ENCODE results near the gene CPNE2. TPM values are rescaled to one million over a fixed set of nuclear protein-coding genes. Genes with fewer than 3 reads are reported as not detected.

Gene CPNE2
- total and polyA plus RNA-seq, 9 donors: 12.3 to 32.3 (median 18.1) TPM

DNA sequence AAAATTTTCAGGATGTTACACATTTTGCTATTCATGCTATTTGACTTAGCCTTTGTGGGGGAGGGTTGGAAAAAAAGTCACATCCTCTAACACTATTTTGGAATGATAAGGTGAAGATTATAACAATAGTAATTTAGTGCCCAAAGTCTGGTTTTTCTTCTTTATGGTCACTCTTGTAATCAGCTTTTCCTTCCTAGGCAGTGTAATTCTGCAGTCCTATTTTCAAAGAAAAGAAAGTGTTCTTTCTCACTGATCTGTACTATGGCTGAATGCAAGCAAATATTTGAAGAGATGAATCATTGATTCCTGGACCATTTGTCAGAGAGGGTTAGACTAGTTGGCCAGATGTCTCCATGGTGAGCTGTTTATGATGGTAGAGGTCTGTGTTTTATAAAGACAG, 102.1 kb downstream of the CPNE2 start:
- DNase-seq: no peak
- no peaks in the 10 kb centered on the region for H3K9me3 ChIP-seq
- no peaks in the 10 kb centered on the region for H3K27me3 ChIP-seq
- TF ChIP-seq EP300 (IDR thresholded peaks at IDR 0.05) (no peak), POLR2A (IDR thresholded peaks at IDR 0.05) (no peak)
- TF ChIP-seq, protein P1, sequence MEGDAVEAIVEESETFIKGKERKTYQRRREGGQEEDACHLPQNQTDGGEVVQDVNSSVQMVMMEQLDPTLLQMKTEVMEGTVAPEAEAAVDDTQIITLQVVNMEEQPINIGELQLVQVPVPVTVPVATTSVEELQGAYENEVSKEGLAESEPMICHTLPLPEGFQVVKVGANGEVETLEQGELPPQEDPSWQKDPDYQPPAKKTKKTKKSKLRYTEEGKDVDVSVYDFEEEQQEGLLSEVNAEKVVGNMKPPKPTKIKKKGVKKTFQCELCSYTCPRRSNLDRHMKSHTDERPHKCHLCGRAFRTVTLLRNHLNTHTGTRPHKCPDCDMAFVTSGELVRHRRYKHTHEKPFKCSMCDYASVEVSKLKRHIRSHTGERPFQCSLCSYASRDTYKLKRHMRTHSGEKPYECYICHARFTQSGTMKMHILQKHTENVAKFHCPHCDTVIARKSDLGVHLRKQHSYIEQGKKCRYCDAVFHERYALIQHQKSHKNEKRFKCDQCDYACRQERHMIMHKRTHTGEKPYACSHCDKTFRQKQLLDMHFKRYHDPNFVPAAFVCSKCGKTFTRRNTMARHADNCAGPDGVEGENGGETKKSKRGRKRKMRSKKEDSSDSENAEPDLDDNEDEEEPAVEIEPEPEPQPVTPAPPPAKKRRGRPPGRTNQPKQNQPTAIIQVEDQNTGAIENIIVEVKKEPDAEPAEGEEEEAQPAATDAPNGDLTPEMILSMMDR (IDR thresholded peaks at IDR 0.05): no peak
- no peak overlapping the region for H3K4me3 ChIP-seq
- intact Hi-C loops (cut with DNase I): loop anchor here in 1 of 4 donors (5.0 kb wide), 1 partner anchor 48 kb away; no protein-coding TSS in a partner anchor
- H3K36me3 ChIP-seq: no peaks in the 10 kb centered on the region
- H3K27ac ChIP-seq: no peak overlapping the region
- H3K4me1 ChIP-seq (ENCODE audit: insufficient read depth): peaks cover 6% of the 10 kb centered on the region

DNA sequence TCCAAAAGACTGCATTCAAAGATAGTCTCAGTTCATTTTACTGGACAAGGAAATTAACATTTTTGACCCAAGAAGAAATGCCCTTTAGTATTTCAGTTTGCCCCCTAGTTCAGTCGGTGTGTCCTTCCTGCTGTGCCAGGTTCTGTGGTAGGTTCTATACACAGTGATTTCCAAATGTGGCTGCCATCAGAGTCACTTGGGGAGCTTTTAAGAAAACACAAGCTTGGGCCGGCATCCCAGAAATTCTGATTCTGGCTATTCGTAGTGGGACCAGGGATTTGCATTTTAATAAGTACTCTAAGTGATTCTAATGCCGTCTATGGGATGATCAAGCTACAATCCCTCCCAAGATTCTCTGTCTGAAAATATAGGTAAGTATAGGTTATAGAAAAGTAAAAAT, 103.9 kb downstream of the CPNE2 start:
- DNase-seq: no peak
- no peak for TF ChIP-seq POLR2A (IDR thresholded peaks at IDR 0.05)
- H3K36me3 ChIP-seq: no peaks in the 10 kb centered on the region
- H3K27ac ChIP-seq: no peak overlapping the region
- peaks cover 2% of the 10 kb centered on the region for H3K4me1 ChIP-seq (ENCODE audit: insufficient read depth)
- intact Hi-C loops (cut with DNase I): no loop called here
- WGBS, 3 donors: 72 to 87% (median 76%) methylated on average over 4 of the region's 4 CpGs
- no peak overlapping the region for H3K4me3 ChIP-seq
- H3K9me3 ChIP-seq: no peaks in the 10 kb centered on the region
- H3K27me3 ChIP-seq: no peaks in the 10 kb centered on the region

DNA sequence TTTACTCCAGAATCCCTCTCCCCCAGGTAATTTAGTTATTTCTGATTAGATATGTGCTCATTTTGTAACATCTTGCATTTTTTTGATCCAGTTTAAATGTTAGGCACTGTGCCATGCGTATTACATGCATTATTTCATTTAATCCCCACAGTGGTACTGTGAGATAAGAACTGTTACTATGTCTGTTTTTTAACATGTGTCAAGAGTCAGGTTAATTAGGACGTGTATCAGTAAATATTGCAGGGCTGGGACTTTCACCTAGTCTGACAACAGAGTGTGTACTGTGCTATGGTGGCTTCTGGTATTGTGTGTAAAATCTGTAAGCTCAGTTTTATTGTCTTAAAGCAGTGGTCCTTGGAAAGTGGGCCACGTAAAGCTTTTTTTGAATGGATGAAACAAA, 104.4 kb downstream of the CPNE2 start:
- Histone ChIP-seq H3K4me1 (ENCODE audit: insufficient read depth) (peaks cover 2% of the 10 kb centered on the region), H3K9me3 (no peaks in the 10 kb centered on the region), H3K27ac (no peak overlapping the region), H3K4me3 (no peak overlapping the region), H3K36me3 (no peaks in the 10 kb centered on the region), H3K27me3 (no peaks in the 10 kb centered on the region)
- intact Hi-C loops (cut with DNase I): no loop called here
- no peak for DNase-seq
- TF ChIP-seq POLR2A (IDR thresholded peaks at IDR 0.05) (no peak), EP300 (IDR thresholded peaks at IDR 0.05) (no peak)
- TF ChIP-seq, protein P1 (IDR thresholded peaks at IDR 0.05): no peak
- WGBS, 3 donors: 83 to 86% (median 84%) methylated on average over 3 of the region's 3 CpGs

Other genes starting within 250 kb of the CPNE2 start
- gene SLC12A3, start 227.4 kb upstream of the CPNE2 start, total RNA-seq: under 1 TPM in 1 of 7 donors, not detected in 6; 0.37 TPM
- under 1 TPM in 1 of 2 donors, not detected in 1; 0.04 TPM for gene SLC12A3, start 227.4 kb upstream of the CPNE2 start, polyA plus RNA-seq
- 100 to 1,000 TPM in 6 of 7 donors, 10 to 100 TPM in 1; 95.4 to 299 (median 170) TPM for gene HERPUD1, start 160.4 kb upstream of the CPNE2 start, total RNA-seq
- gene HERPUD1, start 160.4 kb upstream of the CPNE2 start, polyA plus RNA-seq: 100 to 1,000 TPM; 219 to 259 TPM
- under 1 TPM in 3 of 7 donors, not detected in 4; 0.15 to 0.23 (median 0.20) TPM for gene CETP, start 130.6 kb upstream of the CPNE2 start, total RNA-seq
- 1 to 10 TPM in 1 of 2 donors, under 1 TPM in 1; 0.13 to 1.3 TPM for gene CETP, start 130.6 kb upstream of the CPNE2 start, polyA plus RNA-seq
- gene NLRC5, start 103.0 kb upstream of the CPNE2 start, total RNA-seq: 10 to 100 TPM in 5 of 7 donors, 1 to 10 TPM in 2; 6.0 to 29.9 (median 14.7) TPM
- gene NLRC5, start 103.0 kb upstream of the CPNE2 start, polyA plus RNA-seq: 10 to 100 TPM in 1 of 2 donors, 1 to 10 TPM in 1; 8.7 to 15.8 TPM
- gene PSME3IP1, start 93.5 kb downstream of the CPNE2 start, total RNA-seq: 10 to 100 TPM; 38.0 to 79.1 (median 59.3) TPM
- gene PSME3IP1, start 93.5 kb downstream of the CPNE2 start, polyA plus RNA-seq: 100 to 1,000 TPM in 1 of 2 donors, 10 to 100 TPM in 1; 46.8 to 147 TPM
- gene RSPRY1, start 93.7 kb downstream of the CPNE2 start, total RNA-seq: 10 to 100 TPM; 26.8 to 42.1 (median 29.0) TPM
- gene RSPRY1, start 93.7 kb downstream of the CPNE2 start, polyA plus RNA-seq: 10 to 100 TPM; 15.9 to 22.8 TPM
- 10 to 100 TPM; 50.0 to 74.3 (median 57.7) TPM for gene ARL2BP, start 152.7 kb downstream of the CPNE2 start, total RNA-seq
- gene ARL2BP, start 152.7 kb downstream of the CPNE2 start, polyA plus RNA-seq: 10 to 100 TPM; 45.3 to 88.0 TPM
- gene PLLP, start 192.1 kb downstream of the CPNE2 start, total RNA-seq: 10 to 100 TPM in 1 of 7 donors, 1 to 10 TPM in 5, under 1 TPM in 1; 0.94 to 54.2 (median 4.0) TPM
- gene PLLP, start 192.1 kb downstream of the CPNE2 start, polyA plus RNA-seq: 1 to 10 TPM; 3.4 to 5.9 TPM

All from ovary (tissue), 9 donors.